GM18498 (cell line): Measurements from ENCODE around the gene GOLGA5.

Source experiments
- ATAC-seq: cut with Tn5 transposase; IDR thresholded peaks from one replicate; pipeline ENCODE4 v1.9.1; 2021; ENCODE audit warnings: mild to moderate bottlenecking, moderate library complexity; ENCODE audit not compliant: unreplicated experiment

GOLGA5 gene

GRCh38 chr14:92874962-92875661 lies 81.0 kb downstream of the GOLGA5 start:
- ATAC-seq, result no peak

GRCh38 chr14:92877757-92878431 lies 83.8 kb downstream of the GOLGA5 start:
- no peak for ATAC-seq

GRCh38 chr14:92880351-92880750 lies 86.2 kb downstream of the GOLGA5 start:
- ATAC-seq, result no peak

GRCh38 chr14:92880851-92881250 lies 86.7 kb downstream of the GOLGA5 start:
- ATAC-seq, result no peak

- ATAC-seq, result no peak
These were observed 89.0 kb downstream of the GOLGA5 start for GRCh38 chr14:92883066-92883465.

GRCh38 chr14:92884410-92884809 lies 90.3 kb downstream of the GOLGA5 start:
- no peak for ATAC-seq

- ATAC-seq, result no peak
These were observed 91.4 kb downstream of the GOLGA5 start for GRCh38 chr14:92885279-92886061.

- ATAC-seq, result no peak
These were observed 92.2 kb downstream of the GOLGA5 start for GRCh38 chr14:92886337-92886736.

GRCh38 chr14:92887157-92887556 lies 93.1 kb downstream of the GOLGA5 start:
- ATAC-seq, result no peak

- ATAC-seq, result no peak
These were observed 94.8 kb downstream of the GOLGA5 start for GRCh38 chr14:92888896-92889295.
